HPDE6-E6E7 (cell line): ENCODE data around the gene NADK.
"Not testable (repeated sequence)": the region's sequence is repeated elsewhere in the genome, so short reads cannot be mapped to it uniquely, and the experiment has no call there.

Experiments used
- DNase-seq: peaks from one replicate; pipeline ENCODE4 v3.0.0; 2011; ENCODE audit warnings: missing footprints; ENCODE audit errors: extremely low spot score

NADK gene

GRCh38 chr1:1707241-1707640 lies 71.0 kb downstream of the NADK start:
- not testable (repeated sequence) for DNase-seq

- not testable (repeated sequence) for DNase-seq
These were observed 72.6 kb downstream of the NADK start for GRCh38 chr1:1705623-1706022.

DNA sequence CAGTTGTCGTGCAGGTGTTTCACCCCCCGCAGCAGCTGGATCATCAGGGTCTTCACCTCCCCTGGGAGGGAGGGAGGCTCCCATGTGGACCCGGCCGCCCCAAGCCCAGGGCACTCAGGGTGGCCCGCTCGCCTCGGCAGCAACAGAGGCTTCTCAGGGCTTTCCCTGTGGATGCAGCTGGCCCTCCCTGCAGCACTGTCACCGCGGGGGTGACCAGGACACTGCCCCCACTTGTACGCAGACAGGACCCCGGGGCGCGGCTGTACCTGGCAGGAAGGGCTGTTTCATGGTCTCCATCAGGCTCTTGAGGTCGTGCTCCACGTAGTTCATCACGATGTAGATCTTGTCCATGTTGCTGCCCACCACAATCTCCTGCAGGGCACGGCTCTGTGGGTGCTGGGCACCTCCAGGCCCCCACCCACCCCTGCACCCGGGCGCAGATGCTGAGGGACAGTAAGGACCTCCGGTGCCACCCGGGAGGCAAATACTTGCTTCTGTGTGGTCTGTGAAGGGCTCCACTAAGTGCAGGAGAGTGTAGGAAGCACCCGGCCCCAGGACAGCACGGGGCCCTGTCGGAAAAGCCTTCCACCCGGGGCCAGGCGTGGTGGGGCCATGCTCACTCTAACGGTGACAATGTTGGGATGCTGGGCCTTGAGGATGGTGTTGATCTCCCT lies 73.8 kb downstream of the NADK start:
- DNase-seq, result not testable (repeated sequence)

- DNase-seq, result no peak
These were observed 74.5 kb downstream of the NADK start for GRCh38 chr1:1703796-1704195.

DNA sequence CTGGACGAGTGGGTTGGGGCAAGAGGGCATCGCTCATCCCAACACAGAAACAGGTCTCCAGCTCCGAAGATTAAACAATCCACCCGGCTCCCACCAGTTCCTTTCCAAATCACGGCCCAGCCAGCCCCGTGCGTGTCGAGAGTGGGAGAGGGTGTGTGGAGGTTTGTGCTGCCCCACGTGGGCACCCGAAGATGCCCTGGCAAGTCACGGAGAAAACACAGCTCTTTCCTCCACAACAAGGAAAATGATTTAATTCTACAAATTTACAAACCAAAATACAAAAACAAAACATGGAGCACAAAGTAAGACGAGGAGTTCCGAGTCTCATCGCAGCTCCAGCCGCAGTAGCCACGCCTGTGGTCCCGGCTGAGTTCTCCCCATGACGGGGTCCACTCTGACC lies 75.8 kb downstream of the NADK start:
- not testable (repeated sequence) for DNase-seq
